ENCODE results near the gene LIMS2.

Gene LIMS2

DNA sequence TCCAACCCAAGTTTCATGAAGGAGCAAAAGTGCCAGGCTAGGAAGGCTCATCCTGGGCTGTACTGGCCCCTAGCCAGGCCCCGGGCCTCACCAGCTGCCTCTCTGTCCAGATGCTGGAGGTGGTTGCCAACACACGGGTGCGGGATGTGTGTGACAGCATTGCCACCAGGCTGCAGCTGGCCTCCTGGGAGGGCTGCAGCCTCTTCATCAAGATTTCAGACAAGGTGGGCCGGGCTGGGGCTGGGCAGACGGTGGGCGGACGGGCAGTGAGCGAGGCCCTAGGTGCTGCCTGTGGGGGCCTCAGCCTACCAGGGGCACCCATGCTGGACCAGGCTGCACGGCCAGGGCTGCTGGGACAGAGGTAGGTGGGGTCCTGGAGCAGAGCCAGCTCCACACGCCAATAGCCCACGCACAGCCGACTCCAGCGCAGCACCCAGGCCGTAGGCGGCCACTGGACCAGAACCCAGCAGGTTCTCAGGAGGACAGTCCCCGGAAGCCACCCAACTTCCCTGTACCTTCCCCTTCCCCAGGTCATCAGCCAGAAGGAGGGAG, 41.2 kb downstream of the LIMS2 start:
- no peak for ATAC-seq
- TF ChIP-seq TOX (CRISPR knock-in tag; IDR thresholded peaks at IDR 0.05; ENCODE audit: borderline replicate concordance) (no peak), OSR1 (CRISPR knock-in tag; IDR thresholded peaks at IDR 0.05) (no peak), ZFP3 (CRISPR knock-in tag; IDR thresholded peaks at IDR 0.05) (no peak), ZFP30 (CRISPR knock-in tag; IDR thresholded peaks at IDR 0.05) (no peak), ARNTL (CRISPR knock-in tag; IDR thresholded peaks at IDR 0.05; ENCODE audit: borderline replicate concordance, low read depth) (no peak), BACH2 (CRISPR knock-in tag; IDR thresholded peaks at IDR 0.05; ENCODE audit: borderline replicate concordance) (no peak), ZNF70 (CRISPR knock-in tag; IDR thresholded peaks at IDR 0.05) (no peak), RARB (CRISPR knock-in tag; IDR thresholded peaks at IDR 0.05) (no peak), PPARA (CRISPR knock-in tag; IDR thresholded peaks at IDR 0.05; ENCODE audit: borderline replicate concordance) (no peak), ZC3H10 (CRISPR knock-in tag; IDR thresholded peaks at IDR 0.05) (no peak)
- TF ChIP-seq, protein P1, sequence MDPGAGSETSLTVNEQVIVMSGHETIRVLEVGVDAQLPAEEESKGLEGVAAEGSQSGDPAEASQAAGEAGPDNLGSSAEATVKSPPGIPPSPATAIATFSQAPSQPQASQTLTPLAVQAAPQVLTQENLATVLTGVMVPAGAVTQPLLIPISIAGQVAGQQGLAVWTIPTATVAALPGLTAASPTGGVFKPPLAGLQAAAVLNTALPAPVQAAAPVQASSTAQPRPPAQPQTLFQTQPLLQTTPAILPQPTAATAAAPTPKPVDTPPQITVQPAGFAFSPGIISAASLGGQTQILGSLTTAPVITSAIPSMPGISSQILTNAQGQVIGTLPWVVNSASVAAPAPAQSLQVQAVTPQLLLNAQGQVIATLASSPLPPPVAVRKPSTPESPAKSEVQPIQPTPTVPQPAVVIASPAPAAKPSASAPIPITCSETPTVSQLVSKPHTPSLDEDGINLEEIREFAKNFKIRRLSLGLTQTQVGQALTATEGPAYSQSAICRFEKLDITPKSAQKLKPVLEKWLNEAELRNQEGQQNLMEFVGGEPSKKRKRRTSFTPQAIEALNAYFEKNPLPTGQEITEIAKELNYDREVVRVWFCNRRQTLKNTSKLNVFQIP (CRISPR knock-in tag; IDR thresholded peaks at IDR 0.05; ENCODE audit: borderline replicate concordance, low read depth) = no peak
- TF ChIP-seq, protein P2, sequence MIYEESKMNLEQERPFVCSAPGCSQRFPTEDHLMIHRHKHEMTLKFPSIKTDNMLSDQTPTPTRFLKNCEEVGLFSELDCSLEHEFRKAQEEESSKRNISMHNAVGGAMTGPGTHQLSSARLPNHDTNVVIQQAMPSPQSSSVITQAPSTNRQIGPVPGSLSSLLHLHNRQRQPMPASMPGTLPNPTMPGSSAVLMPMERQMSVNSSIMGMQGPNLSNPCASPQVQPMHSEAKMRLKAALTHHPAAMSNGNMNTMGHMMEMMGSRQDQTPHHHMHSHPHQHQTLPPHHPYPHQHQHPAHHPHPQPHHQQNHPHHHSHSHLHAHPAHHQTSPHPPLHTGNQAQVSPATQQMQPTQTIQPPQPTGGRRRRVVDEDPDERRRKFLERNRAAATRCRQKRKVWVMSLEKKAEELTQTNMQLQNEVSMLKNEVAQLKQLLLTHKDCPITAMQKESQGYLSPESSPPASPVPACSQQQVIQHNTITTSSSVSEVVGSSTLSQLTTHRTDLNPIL (CRISPR knock-in tag; IDR thresholded peaks at IDR 0.05; ENCODE audit: low read depth) = no peak

DNA sequence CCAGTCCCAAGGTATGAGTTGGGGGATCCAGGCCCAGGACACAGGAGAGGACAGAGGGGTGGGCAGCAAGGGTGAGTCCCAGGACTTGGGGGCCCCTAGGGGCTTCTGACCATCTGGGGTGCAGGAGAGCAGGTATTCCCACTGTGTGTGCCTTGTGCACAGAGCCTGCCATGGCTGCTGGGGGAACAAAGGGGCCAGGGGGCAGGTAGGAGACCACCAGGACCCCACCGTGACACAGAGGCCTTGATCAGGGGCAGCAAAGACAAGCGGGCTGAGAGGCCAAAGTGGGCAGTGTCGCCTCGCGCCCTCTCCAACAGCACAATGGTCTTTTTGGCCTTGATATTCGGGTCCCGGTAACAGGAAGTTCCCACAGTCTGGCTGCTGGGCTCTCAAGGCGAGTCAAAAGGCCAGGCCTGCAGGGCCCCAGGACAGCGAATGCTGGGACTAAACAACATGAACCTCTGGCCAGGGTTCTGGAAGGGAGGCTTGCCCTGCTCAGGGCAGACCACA, 41.7 kb downstream of the LIMS2 start:
- TF ChIP-seq, protein P1 (CRISPR knock-in tag; IDR thresholded peaks at IDR 0.05; ENCODE audit: borderline replicate concordance, low read depth) = no peak
- TF ChIP-seq ZFP30 (CRISPR knock-in tag; IDR thresholded peaks at IDR 0.05) = no peak
- TF ChIP-seq ARNTL (CRISPR knock-in tag; IDR thresholded peaks at IDR 0.05; ENCODE audit: borderline replicate concordance, low read depth) = no peak
- no peak for TF ChIP-seq TOX (CRISPR knock-in tag; IDR thresholded peaks at IDR 0.05; ENCODE audit: borderline replicate concordance)
- TF ChIP-seq ZC3H10 (CRISPR knock-in tag; IDR thresholded peaks at IDR 0.05) = no peak
- TF ChIP-seq RARB (CRISPR knock-in tag; IDR thresholded peaks at IDR 0.05) = no peak
- TF ChIP-seq, protein P3, sequence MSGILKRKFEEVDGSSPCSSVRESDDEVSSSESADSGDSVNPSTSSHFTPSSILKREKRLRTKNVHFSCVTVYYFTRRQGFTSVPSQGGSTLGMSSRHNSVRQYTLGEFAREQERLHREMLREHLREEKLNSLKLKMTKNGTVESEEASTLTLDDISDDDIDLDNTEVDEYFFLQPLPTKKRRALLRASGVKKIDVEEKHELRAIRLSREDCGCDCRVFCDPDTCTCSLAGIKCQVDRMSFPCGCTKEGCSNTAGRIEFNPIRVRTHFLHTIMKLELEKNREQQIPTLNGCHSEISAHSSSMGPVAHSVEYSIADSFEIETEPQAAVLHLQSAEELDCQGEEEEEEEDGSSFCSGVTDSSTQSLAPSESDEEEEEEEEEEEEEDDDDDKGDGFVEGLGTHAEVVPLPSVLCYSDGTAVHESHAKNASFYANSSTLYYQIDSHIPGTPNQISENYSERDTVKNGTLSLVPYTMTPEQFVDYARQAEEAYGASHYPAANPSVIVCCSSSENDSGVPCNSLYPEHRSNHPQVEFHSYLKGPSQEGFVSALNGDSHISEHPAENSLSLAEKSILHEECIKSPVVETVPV (CRISPR knock-in tag; IDR thresholded peaks at IDR 0.05) = no peak
- ATAC-seq = no peak

DNA sequence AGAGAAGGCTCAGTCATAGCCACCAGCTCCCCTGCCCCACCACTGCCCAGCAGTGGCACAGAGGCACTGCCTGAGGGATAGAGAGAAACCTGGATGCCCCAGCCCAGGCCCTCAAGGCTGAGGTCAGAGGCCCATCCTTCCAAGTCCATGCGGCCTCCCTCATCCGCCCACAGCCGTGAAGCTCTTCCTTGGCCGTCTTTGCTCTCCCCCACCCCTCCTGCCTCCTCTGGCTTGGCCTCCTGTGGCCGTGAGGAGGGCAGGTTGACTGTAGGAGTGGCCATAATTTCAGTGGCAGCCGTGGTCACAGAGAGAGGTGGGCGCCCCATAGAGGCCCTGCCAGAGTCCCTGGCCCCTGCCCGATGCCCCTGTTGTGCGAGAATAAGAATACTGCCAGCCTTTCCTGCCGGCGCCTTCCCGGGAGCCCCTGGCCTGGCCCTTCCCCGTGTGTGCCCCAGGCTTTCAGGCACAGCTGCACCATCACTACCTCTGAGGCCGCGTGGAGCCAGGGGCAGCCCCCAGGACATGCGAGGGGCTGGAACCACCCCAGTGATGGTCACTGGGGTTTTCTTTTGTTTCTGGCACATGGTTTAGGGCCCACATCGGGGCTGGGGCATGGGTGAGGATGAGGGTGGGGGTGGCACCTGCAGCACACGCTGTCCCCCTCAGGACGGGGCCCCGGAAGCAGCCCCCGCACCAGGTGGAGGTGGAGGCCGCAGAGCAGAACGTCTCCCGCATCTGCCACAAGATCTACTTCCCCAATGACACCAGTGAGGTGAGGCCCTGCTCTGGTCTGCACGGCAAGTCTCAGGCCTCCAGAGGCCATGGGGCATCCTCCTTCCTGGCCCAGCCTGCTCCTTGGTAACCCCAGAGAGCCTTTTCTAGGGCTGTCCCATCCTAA, 42.5 kb downstream of the LIMS2 start:
- TF ChIP-seq CSDC2 (CRISPR knock-in tag; IDR thresholded peaks at IDR 0.05) (no peak), TCF4 (CRISPR knock-in tag; IDR thresholded peaks at IDR 0.05; ENCODE audit: borderline replicate concordance) (no peak), PPARA (CRISPR knock-in tag; IDR thresholded peaks at IDR 0.05; ENCODE audit: borderline replicate concordance) (no peak), ZNF565 (CRISPR knock-in tag; conservative IDR thresholded peaks at IDR 0.05; ENCODE audit: low read depth) (no peak), TOX (CRISPR knock-in tag; IDR thresholded peaks at IDR 0.05; ENCODE audit: borderline replicate concordance) (no peak)
- no peak for ATAC-seq

DNA sequence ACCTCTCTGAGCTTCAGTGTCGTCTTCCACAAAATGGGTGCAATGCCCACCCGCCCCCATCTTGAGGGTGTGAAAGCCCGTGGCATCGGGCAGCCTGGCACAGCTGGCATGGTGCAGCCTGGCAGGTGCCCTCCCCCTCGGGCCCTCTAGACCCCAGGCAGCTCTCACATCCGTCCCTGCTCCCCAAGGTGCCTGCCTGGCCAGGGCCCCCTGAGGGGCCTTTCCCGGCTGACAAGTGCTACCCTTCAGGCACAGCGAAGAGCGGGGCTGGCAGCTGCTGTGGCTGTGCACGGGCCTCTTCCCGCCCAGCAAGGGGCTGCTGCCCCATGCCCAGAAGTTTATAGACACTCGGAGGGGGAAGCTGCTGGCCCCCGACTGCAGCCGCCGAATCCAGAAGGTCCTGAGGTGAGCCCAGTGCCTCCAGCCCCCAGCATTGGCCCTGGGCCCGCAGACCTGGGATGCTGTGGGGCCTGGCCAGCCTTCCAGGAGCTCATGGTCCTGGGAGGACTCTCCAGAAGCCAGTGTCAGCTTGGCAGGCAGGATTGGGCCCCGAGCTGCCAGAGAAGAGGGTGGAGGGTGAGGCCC, 43.2 kb downstream of the LIMS2 start:
- ATAC-seq = no peak

More for the DNA sequence above, 43.2 kb downstream of the LIMS2 start:
- no peak for TF ChIP-seq CSDC2 (CRISPR knock-in tag; IDR thresholded peaks at IDR 0.05)
- TF ChIP-seq ZNF565 (CRISPR knock-in tag; conservative IDR thresholded peaks at IDR 0.05; ENCODE audit: low read depth) = no peak
- no peak for TF ChIP-seq ZFP3 (CRISPR knock-in tag; IDR thresholded peaks at IDR 0.05)
- TF ChIP-seq ZC3H10 (CRISPR knock-in tag; IDR thresholded peaks at IDR 0.05) = no peak
- no peak for TF ChIP-seq ZNF70 (CRISPR knock-in tag; IDR thresholded peaks at IDR 0.05)
- TF ChIP-seq ZFP30 (CRISPR knock-in tag; IDR thresholded peaks at IDR 0.05) = no peak
- TF ChIP-seq BACH2 (CRISPR knock-in tag; IDR thresholded peaks at IDR 0.05; ENCODE audit: borderline replicate concordance) = no peak
- TF ChIP-seq, protein P1 (CRISPR knock-in tag; IDR thresholded peaks at IDR 0.05; ENCODE audit: borderline replicate concordance, low read depth) = no peak
- no peak for TF ChIP-seq TCF4 (CRISPR knock-in tag; IDR thresholded peaks at IDR 0.05; ENCODE audit: borderline replicate concordance)
- TF ChIP-seq, protein P2 (CRISPR knock-in tag; IDR thresholded peaks at IDR 0.05; ENCODE audit: low read depth) = no peak
- TF ChIP-seq, protein P4, sequence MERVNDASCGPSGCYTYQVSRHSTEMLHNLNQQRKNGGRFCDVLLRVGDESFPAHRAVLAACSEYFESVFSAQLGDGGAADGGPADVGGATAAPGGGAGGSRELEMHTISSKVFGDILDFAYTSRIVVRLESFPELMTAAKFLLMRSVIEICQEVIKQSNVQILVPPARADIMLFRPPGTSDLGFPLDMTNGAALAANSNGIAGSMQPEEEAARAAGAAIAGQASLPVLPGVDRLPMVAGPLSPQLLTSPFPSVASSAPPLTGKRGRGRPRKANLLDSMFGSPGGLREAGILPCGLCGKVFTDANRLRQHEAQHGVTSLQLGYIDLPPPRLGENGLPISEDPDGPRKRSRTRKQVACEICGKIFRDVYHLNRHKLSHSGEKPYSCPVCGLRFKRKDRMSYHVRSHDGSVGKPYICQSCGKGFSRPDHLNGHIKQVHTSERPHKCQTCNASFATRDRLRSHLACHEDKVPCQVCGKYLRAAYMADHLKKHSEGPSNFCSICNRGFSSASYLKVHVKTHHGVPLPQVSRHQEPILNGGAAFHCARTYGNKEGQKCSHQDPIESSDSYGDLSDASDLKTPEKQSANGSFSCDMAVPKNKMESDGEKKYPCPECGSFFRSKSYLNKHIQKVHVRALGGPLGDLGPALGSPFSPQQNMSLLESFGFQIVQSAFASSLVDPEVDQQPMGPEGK (CRISPR knock-in tag; IDR thresholded peaks at IDR 0.05; ENCODE audit: borderline replicate concordance) = no peak
- no peak for TF ChIP-seq ISL1 (CRISPR knock-in tag; IDR thresholded peaks at IDR 0.05)
